Measurements from ENCODE around the gene STK17A. TPM values are rescaled to one million over a fixed set of nuclear protein-coding genes. Genes with fewer than 3 reads are reported as not detected.

STK17A gene
- total and polyA plus RNA-seq, 4 donors = 11.7 to 34.7 (median 22.0) TPM

GRCh38 chr7:43550427-43550826 is 32.5 kb upstream of the STK17A start:
- ATAC-seq (ENCODE audit: insufficient read depth, low FRiP score) (no peak), DNase-seq (no peak)
- no peak for TF ChIP-seq CTCF (IDR thresholded peaks at IDR 0.05; ENCODE audit: control extremely low read depth, extremely low read depth)
- H3K4me1 ChIP-seq (ENCODE audit: control insufficient read depth in 5 of 5, insufficient read depth in 5 of 5, low read length in 5 of 5) = peaks cover 0 to 3% (median 0%) of the 10 kb centered on the region in 5 donors
- no peaks in the 10 kb centered on the region for H3K27me3 ChIP-seq (ENCODE audit: control insufficient read depth in 3 of 3, insufficient read depth in 3 of 3, low read length in 2 of 3)
- H3K9me3 ChIP-seq (ENCODE audit: control insufficient read depth in 4 of 4, insufficient read depth in 3 of 4, low read length in 3 of 4) = peaks cover 0 to 2% (median 0%) of the 10 kb centered on the region in 4 donors
- H3K4me3 ChIP-seq = no peak overlapping the region
- WGBS, 2 donors = 94 to 97% methylated on average over 16 of the region's 16 CpGs
- no peak overlapping the region for H3K9ac ChIP-seq (ENCODE audit: insufficient read depth in 1 of 2, low read length in 2 of 2)
- no peak overlapping the region for H3K27ac ChIP-seq (ENCODE audit: low read depth in 1 of 2, low read length in 1 of 2)
- H3K36me3 ChIP-seq (ENCODE audit: control insufficient read depth in 4 of 4, insufficient read depth in 4 of 4, low read length in 4 of 4) = no peaks in the 10 kb centered on the region

GRCh38 chr7:43552122-43552521 is 30.8 kb upstream of the STK17A start:
- Histone ChIP-seq H3K9ac (ENCODE audit: insufficient read depth in 1 of 2, low read length in 2 of 2) (no peak overlapping the region), H3K9me3 (ENCODE audit: control insufficient read depth in 4 of 4, insufficient read depth in 3 of 4, low read length in 3 of 4) (no peaks in the 10 kb centered on the region), H3K4me1 (ENCODE audit: control insufficient read depth in 5 of 5, insufficient read depth in 5 of 5, low read length in 5 of 5) (peaks cover 0 to 3% (median 0%) of the 10 kb centered on the region in 5 donors), H3K27me3 (ENCODE audit: control insufficient read depth in 3 of 3, insufficient read depth in 3 of 3, low read length in 2 of 3) (no peaks in the 10 kb centered on the region), H3K36me3 (ENCODE audit: control insufficient read depth in 4 of 4, insufficient read depth in 4 of 4, low read length in 4 of 4) (no peaks in the 10 kb centered on the region), H3K27ac (ENCODE audit: low read depth in 1 of 2, low read length in 1 of 2) (no peak overlapping the region), H3K4me3 (no peak overlapping the region)
- no peak for ATAC-seq (ENCODE audit: insufficient read depth, low FRiP score)
- DNase-seq = no peak
- no peak for TF ChIP-seq CTCF (IDR thresholded peaks at IDR 0.05; ENCODE audit: control extremely low read depth, extremely low read depth)
- WGBS, 2 donors = 94 to 99% methylated on average over 8 of the region's 8 CpGs

- DNase-seq = peak; percentile 18 to 62 (median 44)
Observed at GRCh38 chr7:43553999-43554398, 28.9 kb upstream of the STK17A start.

More at GRCh38 chr7:43553999-43554398, 28.9 kb upstream of the STK17A start:
- H3K4me1 ChIP-seq (ENCODE audit: control insufficient read depth in 5 of 5, insufficient read depth in 5 of 5, low read length in 5 of 5) = peaks cover 0 to 3% (median 0%) of the 10 kb centered on the region in 5 donors
- no peaks in the 10 kb centered on the region for H3K36me3 ChIP-seq (ENCODE audit: control insufficient read depth in 4 of 4, insufficient read depth in 4 of 4, low read length in 4 of 4)
- 25 to 38% methylated on average over 3 of the region's 3 CpGs for WGBS, 2 donors
- TF ChIP-seq CTCF (IDR thresholded peaks at IDR 0.05; ENCODE audit: control extremely low read depth, extremely low read depth) = no peak
- no peaks in the 10 kb centered on the region for H3K27me3 ChIP-seq (ENCODE audit: control insufficient read depth in 3 of 3, insufficient read depth in 3 of 3, low read length in 2 of 3)
- H3K27ac ChIP-seq (ENCODE audit: low read depth in 1 of 2, low read length in 1 of 2) = peak overlapping the region in 1 of 2 donors; percentile 42
- ATAC-seq (ENCODE audit: insufficient read depth, low FRiP score) = peak; percentile 81
- no peak overlapping the region for H3K9ac ChIP-seq (ENCODE audit: insufficient read depth in 1 of 2, low read length in 2 of 2)
- no peaks in the 10 kb centered on the region for H3K9me3 ChIP-seq (ENCODE audit: control insufficient read depth in 4 of 4, insufficient read depth in 3 of 4, low read length in 3 of 4)
- H3K4me3 ChIP-seq = no peak overlapping the region
